ENCODE results near the gene KRT12. TPM values are rescaled to one million over a fixed set of nuclear protein-coding genes. Genes with fewer than 3 reads are reported as not detected.

Gene KRT12
- polyA plus RNA-seq, 1 donor (not counting 4 experiments of a cell fraction or from before 2014, with no cell fraction given): not detected

- H3K36me3 ChIP-seq (ENCODE audit: control insufficient read depth in 2 of 2, extremely low read depth in 1 of 2, insufficient read depth in 2 of 2, low read length in 2 of 2): no peaks in the 10 kb centered on the region
- dilution Hi-C loops (cut with MboI; ENCODE audit: extremely low pct_ligation_motif_present, low sequenced_read_pairs): no loop called here
- FAIRE-seq (no peak), DNase-seq (ENCODE audit: low read depth, low spot score) (no peak)
- H3K4me1 ChIP-seq (ENCODE audit: control insufficient read depth, extremely low read depth, insufficient read depth, low read length): no peaks in the 10 kb centered on the region
- no peak overlapping the region for H3K4me2 ChIP-seq (ENCODE audit: control insufficient read depth, extremely low read depth, insufficient read depth, low read depth, low read length)
- no peaks in the 10 kb centered on the region for H3K79me2 ChIP-seq (ENCODE audit: control insufficient read depth, insufficient read depth, low read length)
- H2AFZ ChIP-seq (ENCODE audit: control insufficient read depth, low read length): no peak overlapping the region
- H3K27ac ChIP-seq (ENCODE audit: control insufficient read depth, insufficient read depth, low read length): no peak overlapping the region
- no peak overlapping the region for H3K4me3 ChIP-seq (ENCODE audit: control insufficient read depth in 2 of 3, extremely low read depth in 1 of 3, insufficient read depth in 2 of 3, low read depth in 1 of 3, low read length in 3 of 3)
- H3K9ac ChIP-seq (ENCODE audit: control insufficient read depth, extremely low read depth, insufficient read depth, low read length): no peak overlapping the region
- no peaks in the 10 kb centered on the region for H3K9me1 ChIP-seq (ENCODE audit: control insufficient read depth, extremely low read depth, insufficient read depth, low read length)
- TF ChIP-seq EZH2 (IDR thresholded peaks at IDR 0.05; ENCODE audit: low read length) (no peak), CTCF (optimal IDR thresholded peaks at IDR 0.05 in 1 of 3, IDR thresholded peaks at IDR 0.05 in 1 of 3, conservative IDR thresholded peaks at IDR 0.05 in 1 of 3; ENCODE audit: extremely low read depth in 1 of 3, insufficient read depth in 2 of 3, low read length in 3 of 3) (no peak)
- H3K27me3 ChIP-seq (ENCODE audit: control insufficient read depth, extremely low read depth, insufficient read depth, low read length): no peaks in the 10 kb centered on the region
- H4K20me1 ChIP-seq (ENCODE audit: control insufficient read depth, extremely low read depth, insufficient read depth, low read length): no peaks in the 10 kb centered on the region
- no peaks in the 10 kb centered on the region for H3K9me3 ChIP-seq (ENCODE audit: control insufficient read depth, low read depth, low read length)
These were observed 12.0 kb upstream of the KRT12 start for GRCh38 chr17:40879026-40879425.

- H3K9me1 ChIP-seq (ENCODE audit: control insufficient read depth, extremely low read depth, insufficient read depth, low read length): no peaks in the 10 kb centered on the region
- no peak overlapping the region for H2AFZ ChIP-seq (ENCODE audit: control insufficient read depth, low read length)
- TF ChIP-seq EZH2 (IDR thresholded peaks at IDR 0.05; ENCODE audit: low read length) (no peak), CTCF (optimal IDR thresholded peaks at IDR 0.05 in 1 of 3, IDR thresholded peaks at IDR 0.05 in 1 of 3, conservative IDR thresholded peaks at IDR 0.05 in 1 of 3; ENCODE audit: extremely low read depth in 1 of 3, insufficient read depth in 2 of 3, low read length in 3 of 3) (no peak)
- DNase-seq (ENCODE audit: low read depth, low spot score): no peak
- H3K27ac ChIP-seq (ENCODE audit: control insufficient read depth, insufficient read depth, low read length): no peak overlapping the region
- dilution Hi-C loops (cut with MboI; ENCODE audit: extremely low pct_ligation_motif_present, low sequenced_read_pairs): no loop called here
- H3K9me3 ChIP-seq (ENCODE audit: control insufficient read depth, low read depth, low read length): no peaks in the 10 kb centered on the region
- no peaks in the 10 kb centered on the region for H3K36me3 ChIP-seq (ENCODE audit: control insufficient read depth in 2 of 2, extremely low read depth in 1 of 2, insufficient read depth in 2 of 2, low read length in 2 of 2)
- no peaks in the 10 kb centered on the region for H4K20me1 ChIP-seq (ENCODE audit: control insufficient read depth, extremely low read depth, insufficient read depth, low read length)
- no peaks in the 10 kb centered on the region for H3K4me1 ChIP-seq (ENCODE audit: control insufficient read depth, extremely low read depth, insufficient read depth, low read length)
- H3K4me2 ChIP-seq (ENCODE audit: control insufficient read depth, extremely low read depth, insufficient read depth, low read depth, low read length): no peak overlapping the region
- no peak overlapping the region for H3K4me3 ChIP-seq (ENCODE audit: control insufficient read depth in 2 of 3, extremely low read depth in 1 of 3, insufficient read depth in 2 of 3, low read depth in 1 of 3, low read length in 3 of 3)
- no peaks in the 10 kb centered on the region for H3K27me3 ChIP-seq (ENCODE audit: control insufficient read depth, extremely low read depth, insufficient read depth, low read length)
- no peak for FAIRE-seq
- no peak overlapping the region for H3K9ac ChIP-seq (ENCODE audit: control insufficient read depth, extremely low read depth, insufficient read depth, low read length)
- no peaks in the 10 kb centered on the region for H3K79me2 ChIP-seq (ENCODE audit: control insufficient read depth, insufficient read depth, low read length)
These were observed 11.0 kb upstream of the KRT12 start for GRCh38 chr17:40878044-40878443.
